Activated B cell treated with CpG ODN at 0.5 μM for 24 hours (primary cell): ENCODE measurements around the gene ZNF322. TPM values are rescaled to one million over a fixed set of nuclear protein-coding genes. Genes with fewer than 3 reads are reported as not detected.
A peak's percentile ranks its signal among the peaks of the same experiment; 100 is the strongest.

Source experiments
- ATAC-seq: fragments of 200-7000 bp; cut with Tn5 transposase; one replicate; pipeline ENCODE4 v1.10.0; 2021; ENCODE audit warnings: low read depth, mild to moderate bottlenecking, moderate library complexity
- CTCF ChIA-PET: fragments of 350-600 bp; sonication (Branson Sonifier 250); formaldehyde crosslinking; loops from one replicate; lab custom pipeline; 2021; ENCODE audit warnings: antibody characterized with exemption; lab: Charles Lee
- POLR2A ChIA-PET: fragments of 350-600 bp; sonication (Branson Sonifier 250); formaldehyde crosslinking; loops from one replicate; lab custom pipeline; 2021; ENCODE audit warnings: antibody characterized with exemption; lab: Charles Lee
- DNase-seq: peaks from one replicate; pipeline ENCODE4 v3.0.0; 2022
- H3K27ac Mint-ChIP-seq: one replicate; pipeline ENCODE4 v1.8.0; 2020; ENCODE audit warnings: mixed read lengths
- H3K27me3 Mint-ChIP-seq: one replicate; pipeline ENCODE4 v1.8.0; 2021; ENCODE audit warnings: mixed read lengths
- H3K36me3 Mint-ChIP-seq: one replicate; pipeline ENCODE4 v1.8.0; 2021; ENCODE audit warnings: low read depth, mixed read lengths
- H3K4me1 Mint-ChIP-seq: one replicate; pipeline ENCODE4 v1.8.0; 2021; ENCODE audit warnings: mixed read lengths
- H3K4me3 Mint-ChIP-seq: one replicate; pipeline ENCODE4 v1.8.0; 2020; ENCODE audit warnings: mild to moderate bottlenecking, mixed read lengths
- H3K9me3 Mint-ChIP-seq: one replicate; pipeline ENCODE4 v1.8.0; 2020; ENCODE audit warnings: mixed read lengths
- CTCF ChIP-seq: fragments of 200-600 bp; IDR thresholded peaks from one replicate; pipeline ENCODE4 v1.8.0; 2022; ENCODE audit warnings: antibody characterized with exemption, mild to moderate bottlenecking
- intact Hi-C: fragments of 100-400 bp; cut with micrococcal nuclease; formaldehyde crosslinking; loops from one replicate; pipeline ENCODE4 v1.15.1; 2024
- total RNA-seq: library from RNA; stranded (reverse); gene quantifications from 2 replicates; pipeline ENCODE4 v1.2.3, GENCODE V29; 2022

Gene ZNF322
- total RNA-seq, 1 donor from 2014 or later, result 20.4 TPM

GRCh38 chr6:26607434-26608230 lies 51.9 kb downstream of the ZNF322 start:
- intact Hi-C loops, result loop anchor here (1.0 to 5.0 kb wide), 2 partner anchors 472 to 550 kb away; no protein-coding TSS in a partner anchor
- peak; percentile 82 for ATAC-seq
- peaks cover 8% of the 10 kb centered on the region for H3K27me3 Mint-ChIP-seq
- no peak for DNase-seq
- ChIA-PET CTCF (interaction anchor here (1.7 kb wide), 1 partner anchor 472 kb away, joined by 13 read pairs; no protein-coding TSS in a partner anchor), POLR2A (no interaction called here)
- H3K27ac Mint-ChIP-seq, result no peak overlapping the region
- H3K36me3 Mint-ChIP-seq, result peaks cover 2% of the 10 kb centered on the region
- H3K4me3 Mint-ChIP-seq, result no peak overlapping the region
- no peaks in the 10 kb centered on the region for H3K4me1 Mint-ChIP-seq
- TF ChIP-seq CTCF, result no peak
- no peaks in the 10 kb centered on the region for H3K9me3 Mint-ChIP-seq

GRCh38 chr6:26604797-26605196 lies 54.7 kb downstream of the ZNF322 start:
- DNase-seq, result no peak
- no peak for ATAC-seq
- ChIA-PET POLR2A (no interaction called here), CTCF (no interaction called here)
- no peaks in the 10 kb centered on the region for H3K4me1 Mint-ChIP-seq
- peaks cover 12% of the 10 kb centered on the region for H3K36me3 Mint-ChIP-seq
- no peaks in the 10 kb centered on the region for H3K9me3 Mint-ChIP-seq
- no peak overlapping the region for H3K27ac Mint-ChIP-seq
- H3K4me3 Mint-ChIP-seq, result no peak overlapping the region
- TF ChIP-seq CTCF, result no peak
- intact Hi-C loops, result loop anchor here (5.0 kb wide), 1 partner anchor 553 kb away; no protein-coding TSS in a partner anchor
- no peaks in the 10 kb centered on the region for H3K27me3 Mint-ChIP-seq

- intact Hi-C loops, result no loop called here
- no peak for DNase-seq
- Mint-ChIP-seq H3K27ac (no peak overlapping the region), H3K36me3 (peaks cover 19% of the 10 kb centered on the region), H3K27me3 (no peaks in the 10 kb centered on the region), H3K4me3 (no peak overlapping the region), H3K4me1 (peaks cover 3% of the 10 kb centered on the region), H3K9me3 (no peaks in the 10 kb centered on the region)
- no peak for TF ChIP-seq CTCF
- CTCF ChIA-PET, result no interaction called here
- no peak for ATAC-seq
- POLR2A ChIA-PET, result no interaction called here
These were observed 55.5 kb downstream of the ZNF322 start for GRCh38 chr6:26604026-26604425.

GRCh38 chr6:26602262-26602661 lies 57.3 kb downstream of the ZNF322 start:
- ATAC-seq (no peak), DNase-seq (no peak)
- ChIA-PET CTCF (no interaction called here), POLR2A (interaction anchor here (0.5 kb wide), 1 partner anchor 12 kb away, joined by 7 read pairs; no protein-coding TSS in a partner anchor)
- Mint-ChIP-seq H3K9me3 (no peaks in the 10 kb centered on the region), H3K27ac (no peak overlapping the region), H3K4me1 (peaks cover 17% of the 10 kb centered on the region), H3K27me3 (no peaks in the 10 kb centered on the region), H3K36me3 (peaks cover 30% of the 10 kb centered on the region), H3K4me3 (no peak overlapping the region)
- intact Hi-C loops, result no loop called here
- TF ChIP-seq CTCF, result no peak

- ChIA-PET CTCF (no interaction called here), POLR2A (interaction anchor here (0.6 to 1.0 kb wide), 2 partner anchors 1207 to 1218 kb away, joined by 3 to 4 read pairs; a partner anchor contains a TSS)
- H3K27ac Mint-ChIP-seq, result no peak overlapping the region
- H3K9me3 Mint-ChIP-seq, result no peaks in the 10 kb centered on the region
- ATAC-seq (no peak), DNase-seq (no peak)
- intact Hi-C loops, result no loop called here
- peaks cover 17% of the 10 kb centered on the region for H3K4me1 Mint-ChIP-seq
- H3K36me3 Mint-ChIP-seq, result peaks cover 30% of the 10 kb centered on the region
- no peaks in the 10 kb centered on the region for H3K27me3 Mint-ChIP-seq
- no peak overlapping the region for H3K4me3 Mint-ChIP-seq
- no peak for TF ChIP-seq CTCF
These were observed 58.8 kb downstream of the ZNF322 start for GRCh38 chr6:26600759-26601158.
